Hematopoietic multipotent progenitor cell treated with erythropoietin and hydrocortisone succinate and interleukin-3 and kit ligand, for 6 days (in vitro differentiated cells): ENCODE data around the gene RABIF.

Source experiments
- DNase-seq: peaks from one replicate; pipeline ENCODE4 v3.0.0-alpha.2; 2015

The RABIF gene

GRCh38 chr1:202871367-202871766, 17.6 kb downstream of the RABIF start:
- no peak for DNase-seq

DNA sequence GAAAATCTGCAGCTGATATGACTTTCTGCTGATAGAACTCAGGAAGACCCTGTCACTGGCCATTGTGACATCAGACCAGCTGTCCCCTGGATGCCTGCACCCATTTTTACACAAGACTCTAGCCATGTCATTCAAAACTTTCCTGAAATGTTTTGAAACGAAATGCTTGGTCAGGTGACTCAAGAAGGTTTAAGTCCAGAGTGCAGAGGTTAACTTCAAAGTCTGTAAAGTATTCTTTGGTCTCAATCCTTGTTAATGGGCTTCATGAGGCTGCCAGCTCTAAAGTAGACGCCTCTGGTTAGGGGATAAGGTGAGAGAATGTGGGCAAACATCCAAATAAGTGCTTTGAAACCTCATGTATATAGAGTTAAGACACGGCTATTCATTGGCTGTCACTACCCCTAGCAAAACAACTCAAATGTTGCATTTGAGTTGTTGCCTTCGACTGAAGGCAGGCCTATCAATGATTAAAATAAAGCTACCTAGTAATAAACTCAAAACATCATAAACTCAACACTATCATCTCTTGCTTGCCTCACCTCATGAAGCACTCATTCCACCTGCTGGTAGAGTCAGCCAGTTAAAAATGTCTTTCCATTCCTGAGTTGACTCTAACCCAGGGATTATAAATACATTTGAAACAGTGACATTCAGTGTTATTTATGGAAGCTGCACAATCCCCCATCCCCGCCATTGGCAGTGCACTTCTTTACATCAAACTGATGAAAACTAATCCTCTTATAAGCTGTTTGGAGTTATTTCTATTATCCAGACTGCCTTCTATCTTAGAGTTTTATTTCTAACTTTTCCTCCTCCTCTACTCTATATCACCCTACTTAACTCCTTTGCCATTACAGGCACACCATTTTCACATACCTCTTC, 26.0 kb downstream of the RABIF start:
- DNase-seq: no peak

GRCh38 chr1:202861420-202862132, 27.4 kb downstream of the RABIF start:
- peak; percentile 90 for DNase-seq

- DNase-seq: peak; percentile 54
These were observed 28.1 kb downstream of the RABIF start for GRCh38 chr1:202860744-202861419.

DNA sequence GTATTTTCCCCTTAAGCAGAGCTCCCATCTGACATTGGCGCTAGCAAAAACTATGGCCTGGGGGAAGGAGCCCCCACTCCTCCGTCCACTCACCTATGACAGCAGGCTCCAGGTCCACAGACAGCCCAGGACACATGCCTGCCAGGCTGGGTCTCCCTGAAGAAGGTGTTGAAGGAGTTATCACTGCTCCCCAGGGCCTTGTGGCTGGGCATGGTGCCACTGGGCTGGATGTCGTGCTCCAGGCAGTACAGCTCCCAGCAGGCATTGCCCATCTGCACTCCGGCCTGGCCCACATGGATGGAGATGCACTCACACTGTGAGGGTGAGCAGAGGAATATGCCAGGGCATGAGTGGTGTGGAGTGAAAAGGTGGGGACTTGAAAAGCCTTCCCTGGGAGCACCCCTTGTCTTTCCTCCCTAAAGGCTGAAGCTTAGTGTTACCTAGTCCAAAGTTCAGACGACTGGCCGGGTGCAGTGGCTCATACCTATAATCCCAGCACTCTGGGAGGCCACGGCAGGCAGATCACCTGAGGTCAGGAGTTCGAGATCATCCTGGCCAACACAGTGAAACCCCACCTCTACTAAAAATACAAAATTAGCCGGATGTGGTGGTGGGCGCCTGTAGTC, 30.0 kb downstream of the RABIF start:
- peak; percentile 76 for DNase-seq

DNA sequence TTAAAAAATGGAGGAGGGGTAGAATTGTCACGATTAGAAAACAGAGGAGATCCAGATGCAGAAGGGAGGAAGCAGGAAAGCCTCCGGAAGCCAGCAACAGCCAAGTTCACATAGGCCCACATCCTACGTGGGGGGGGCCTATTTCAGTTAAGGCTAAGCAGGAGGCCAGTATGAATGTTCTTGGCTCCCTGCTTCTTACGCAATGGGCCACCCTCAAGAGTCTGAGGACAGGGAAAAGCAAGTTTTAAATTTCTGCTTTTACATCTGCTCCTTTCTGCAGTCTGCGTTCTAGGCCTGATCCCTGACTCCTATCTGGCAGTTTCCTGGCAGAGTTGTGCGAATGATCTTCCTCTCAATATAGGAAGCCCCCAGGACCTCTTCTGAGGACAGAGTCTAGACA, 30.6 kb downstream of the RABIF start:
- peak; percentile 61 for DNase-seq

DNA sequence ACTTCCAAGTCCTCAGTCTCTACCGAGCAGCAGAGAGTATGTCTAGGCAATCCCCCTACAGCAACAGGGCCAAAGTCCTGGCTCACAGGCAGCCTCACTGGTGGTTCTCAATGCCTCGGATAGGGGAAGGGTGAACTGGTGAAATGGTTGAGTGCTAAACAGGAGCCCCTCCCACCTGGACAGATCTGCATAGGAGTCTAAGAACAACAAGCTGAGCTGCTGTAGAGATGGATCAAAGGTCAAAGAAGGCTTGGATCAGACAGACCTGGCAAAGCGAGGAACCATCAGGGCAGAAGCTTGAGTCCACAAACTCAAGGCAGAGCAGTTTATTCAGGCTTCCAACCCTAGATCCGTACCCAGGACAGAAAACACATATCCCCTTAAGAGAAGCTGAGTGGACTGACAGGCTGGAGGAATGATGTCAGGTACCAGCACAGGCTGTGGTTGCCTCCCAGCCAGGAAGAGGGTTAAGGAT, 31.8 kb downstream of the RABIF start:
- no peak for DNase-seq

GRCh38 chr1:202856014-202856413, 32.9 kb downstream of the RABIF start:
- DNase-seq: no peak

DNA sequence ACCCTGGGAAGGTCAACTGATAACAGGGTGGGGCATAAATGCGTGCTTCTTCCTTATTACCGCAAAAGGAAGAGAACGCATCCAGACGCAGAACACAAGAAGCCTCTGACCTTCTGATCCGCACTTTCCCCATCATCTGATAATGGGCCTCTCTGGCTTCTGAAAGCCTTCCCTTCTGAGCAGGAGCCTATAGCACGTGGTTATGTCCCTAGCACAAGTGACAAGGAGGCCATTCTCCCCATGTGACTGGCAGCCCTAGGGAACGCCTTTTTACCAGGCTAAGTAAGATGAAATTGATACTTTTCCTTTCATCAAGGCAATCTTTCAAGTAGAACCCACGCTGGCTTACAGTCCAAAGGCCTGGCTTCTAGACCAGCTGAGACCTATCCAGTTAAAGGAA, 34.2 kb downstream of the RABIF start:
- DNase-seq: no peak

- peak; percentile 92 for DNase-seq
These were observed 36.6 kb downstream of the RABIF start for GRCh38 chr1:202852163-202852904.

DNA sequence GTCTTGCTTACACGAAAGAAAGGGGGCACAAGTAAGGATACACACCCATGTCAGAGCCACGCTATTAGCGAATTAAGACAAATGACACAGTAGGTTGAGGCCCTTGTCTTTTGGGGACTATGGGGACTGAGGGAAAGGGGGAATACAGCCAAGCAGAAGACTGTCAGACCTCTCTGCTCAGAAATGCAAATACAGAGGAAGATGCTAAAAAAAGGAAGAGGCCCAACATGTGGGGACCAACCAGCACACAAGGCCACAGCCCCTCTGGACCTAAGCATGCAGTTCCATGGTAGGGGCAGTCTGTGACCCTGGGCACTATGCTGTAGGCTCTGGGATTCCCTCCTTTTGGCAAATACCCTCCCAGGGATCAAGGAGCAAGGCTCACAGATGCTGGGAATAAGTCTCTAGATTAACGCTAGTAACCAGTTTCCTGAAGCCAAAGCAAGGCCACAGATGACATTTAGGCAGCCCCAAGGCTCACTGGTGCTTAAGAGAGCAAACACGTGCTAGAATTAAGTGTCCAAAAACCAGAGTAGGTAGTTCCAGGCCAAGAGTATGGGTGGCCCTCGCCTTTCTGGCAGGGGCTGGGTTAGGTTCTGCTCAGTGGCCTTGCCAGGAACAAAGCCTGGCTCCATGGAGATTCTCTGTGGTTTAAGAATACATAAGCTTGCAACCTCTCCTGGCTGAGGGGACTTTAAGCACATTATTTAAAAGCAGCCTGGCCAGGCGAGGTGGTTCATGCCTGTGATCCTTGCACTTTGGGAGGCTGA, 38.2 kb downstream of the RABIF start:
- DNase-seq: no peak

DNA sequence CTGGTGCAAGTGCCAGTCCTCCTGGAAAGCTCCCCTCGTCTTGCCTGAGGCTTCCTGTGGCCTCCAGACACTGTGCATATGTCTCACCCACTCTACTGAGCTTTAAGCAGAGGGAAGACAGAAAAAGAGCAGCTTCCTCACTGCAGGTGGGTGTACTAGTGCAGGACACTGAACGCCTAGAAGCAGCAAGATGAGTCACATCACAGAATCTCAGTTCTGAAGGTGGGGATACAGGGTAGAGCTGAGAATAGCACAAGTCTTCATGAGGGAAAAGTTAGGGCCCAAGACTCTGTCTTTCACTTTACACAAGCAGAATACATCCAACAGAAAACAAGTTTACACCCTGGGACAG, 40.8 kb downstream of the RABIF start:
- no peak for DNase-seq

DNA sequence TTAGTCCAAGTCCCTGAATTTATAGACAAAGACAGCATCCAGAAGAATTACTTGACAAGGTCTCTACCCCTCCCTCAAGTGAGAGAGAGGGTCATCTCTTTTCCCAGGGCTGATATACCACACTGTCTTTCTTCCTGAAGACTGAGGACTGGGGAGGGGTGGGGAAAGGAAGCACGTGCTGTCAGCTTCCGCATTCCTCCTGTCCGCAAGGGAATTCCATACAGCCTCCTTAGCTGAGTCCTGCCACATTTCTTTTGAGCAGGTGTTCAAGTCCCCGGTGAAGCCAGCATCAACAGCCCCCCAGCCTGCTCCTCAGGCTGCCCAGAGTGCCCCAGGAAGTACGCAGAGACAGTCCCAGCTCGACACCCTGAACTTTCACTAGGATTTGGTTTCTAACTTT, 44.0 kb downstream of the RABIF start:
- DNase-seq: no peak

- DNase-seq: no peak
These were observed 44.7 kb downstream of the RABIF start for GRCh38 chr1:202844259-202844658.

- no peak for DNase-seq
These were observed 45.9 kb downstream of the RABIF start for GRCh38 chr1:202843081-202843480.

DNA sequence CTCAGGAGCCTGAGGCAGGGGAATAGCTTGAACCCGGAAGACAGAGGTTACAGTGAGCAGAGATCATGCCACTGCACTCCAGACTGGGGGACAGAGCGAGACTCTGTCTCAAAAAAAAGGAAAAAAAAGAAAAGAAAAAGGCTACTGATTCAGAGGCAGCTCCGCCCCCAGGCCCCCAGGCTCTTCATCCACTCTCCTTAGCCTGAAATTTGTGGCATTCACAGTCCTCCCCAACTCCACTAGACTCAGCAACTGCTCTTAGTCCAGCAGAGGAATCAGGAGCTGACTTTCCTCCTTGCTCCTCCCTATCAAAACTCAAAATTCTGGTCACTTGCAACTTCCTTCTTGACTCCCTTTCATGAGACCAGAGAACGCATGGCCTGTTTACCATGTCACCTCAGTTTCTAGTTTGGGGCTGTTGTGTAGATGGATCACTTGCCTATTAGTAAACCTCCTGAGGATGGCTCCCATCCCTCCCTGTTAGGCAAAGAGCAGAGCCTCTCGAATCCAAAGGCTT, 51.1 kb downstream of the RABIF start:
- DNase-seq: no peak

DNA sequence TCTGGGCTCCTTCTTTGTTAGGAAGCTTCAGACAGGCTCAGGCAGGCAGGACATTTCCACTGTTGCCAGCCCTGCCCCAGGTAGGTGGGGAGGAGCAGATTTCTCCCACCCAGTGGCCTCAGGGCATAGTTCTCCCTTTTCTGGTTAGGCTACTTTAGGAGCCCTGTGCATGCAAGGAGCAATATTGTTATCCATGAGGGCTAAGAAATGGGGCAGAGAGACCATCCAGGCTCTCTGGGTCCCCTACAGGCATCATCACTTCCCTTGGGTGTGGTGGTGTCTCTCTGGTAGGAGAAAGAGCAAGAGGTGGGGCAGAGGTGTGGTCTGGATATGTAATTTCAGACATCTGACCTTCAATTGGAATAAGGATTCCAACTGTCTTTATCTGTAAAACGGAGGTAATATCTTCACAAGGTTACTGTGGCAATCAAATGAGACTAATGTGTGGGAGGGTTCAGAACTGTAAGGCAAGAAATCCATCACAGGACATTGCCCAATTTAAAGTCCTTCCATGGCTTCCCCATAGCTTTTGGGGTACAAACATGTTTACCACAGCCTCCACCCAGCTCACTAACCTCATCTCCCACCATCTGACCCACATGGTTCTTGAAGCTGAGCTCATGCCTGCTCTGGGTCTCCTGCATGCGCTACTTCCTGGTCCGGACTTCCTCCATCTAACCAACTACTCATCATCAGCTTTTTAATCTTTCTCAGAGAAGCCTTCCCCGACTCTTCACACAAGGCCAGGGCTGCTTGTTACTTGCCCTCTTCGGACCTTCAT, 52.1 kb downstream of the RABIF start:
- DNase-seq: peak; percentile 31

GRCh38 chr1:202835548-202836072, 53.3 kb downstream of the RABIF start:
- DNase-seq: no peak

DNA sequence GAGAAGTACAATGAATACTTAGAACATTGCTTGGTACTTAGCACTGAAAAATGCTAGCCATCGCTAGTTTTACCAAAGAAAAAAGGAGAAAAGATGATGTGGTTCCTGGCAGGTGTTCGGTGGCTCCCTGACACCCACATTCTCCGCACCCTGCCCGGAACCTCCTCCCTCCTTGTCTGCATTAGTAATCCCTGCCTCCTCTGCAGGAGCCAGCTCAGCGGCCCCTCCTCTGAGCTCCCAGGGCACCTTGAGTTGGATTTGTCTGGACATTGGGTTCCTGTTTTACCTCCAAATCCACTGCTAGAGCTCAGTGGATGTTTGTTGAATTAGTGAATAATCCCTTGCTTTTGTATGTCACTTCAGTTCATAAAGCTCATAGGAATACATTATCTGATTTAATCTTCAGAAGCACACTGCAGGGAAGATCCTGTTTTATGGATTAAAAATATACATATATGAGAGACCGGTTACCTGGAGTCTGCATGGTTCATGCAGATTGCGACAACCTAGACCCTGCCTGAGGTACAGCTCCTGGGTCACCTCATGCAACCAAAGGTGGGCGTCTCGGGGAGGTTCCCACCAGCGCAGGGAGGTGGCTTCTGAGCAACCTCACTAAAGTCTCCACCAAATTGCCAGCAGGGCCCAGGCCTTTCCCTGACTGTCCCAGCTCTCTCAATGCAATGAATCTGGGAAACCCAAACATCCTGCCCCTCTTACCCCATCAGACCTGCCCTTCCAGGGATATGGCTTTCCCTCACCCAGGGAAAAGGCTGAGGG, 54.0 kb downstream of the RABIF start:
- DNase-seq: no peak
